ENCODE data around the gene XK. TPM values are rescaled to one million over a fixed set of nuclear protein-coding genes. Genes with fewer than 3 reads are reported as not detected.

The XK gene
- total RNA-seq, 1 donor from 2014 or later, result 1.7 TPM

- H3K27ac Mint-ChIP-seq, result no peak overlapping the region
- no peaks in the 10 kb centered on the region for H3K9me3 Mint-ChIP-seq
- no peak for DNase-seq (ENCODE audit: extremely low spot score, unreplicated experiment)
- no peaks in the 10 kb centered on the region for H3K4me1 Mint-ChIP-seq (ENCODE audit: unreplicated experiment)
- no peak for TF ChIP-seq CTCF (conservative IDR thresholded peaks at IDR 0.05)
- H3K4me3 Mint-ChIP-seq, result no peak overlapping the region
- H3K27me3 Mint-ChIP-seq, result peaks cover 7% of the 10 kb centered on the region
- H3K36me3 Mint-ChIP-seq, result no peaks in the 10 kb centered on the region
Measured at GRCh38 chrX:37686996-37687395, 1.4 kb downstream of the XK start.

- TF ChIP-seq CTCF (conservative IDR thresholded peaks at IDR 0.05), result no peak
- Mint-ChIP-seq H3K27ac (no peak overlapping the region), H3K9me3 (no peaks in the 10 kb centered on the region), H3K4me3 (no peak overlapping the region), H3K4me1 (ENCODE audit: unreplicated experiment) (no peaks in the 10 kb centered on the region), H3K36me3 (no peaks in the 10 kb centered on the region), H3K27me3 (peaks cover 7% of the 10 kb centered on the region)
- DNase-seq (ENCODE audit: extremely low spot score, unreplicated experiment), result no peak
Measured at GRCh38 chrX:37690119-37690518, 4.5 kb downstream of the XK start.

GRCh38 chrX:37692918-37693317 lies 7.3 kb downstream of the XK start:
- no peak for TF ChIP-seq CTCF (conservative IDR thresholded peaks at IDR 0.05)
- no peak overlapping the region for H3K27ac Mint-ChIP-seq
- no peaks in the 10 kb centered on the region for H3K4me1 Mint-ChIP-seq (ENCODE audit: unreplicated experiment)

GRCh38 chrX:37697169-37697760 lies 11.7 kb downstream of the XK start:
- Mint-ChIP-seq H3K4me1 (ENCODE audit: unreplicated experiment) (no peaks in the 10 kb centered on the region), H3K36me3 (no peaks in the 10 kb centered on the region), H3K27ac (no peak overlapping the region), H3K4me3 (no peak overlapping the region), H3K9me3 (peaks cover 5% of the 10 kb centered on the region), H3K27me3 (no peaks in the 10 kb centered on the region)
- no peak for TF ChIP-seq CTCF (conservative IDR thresholded peaks at IDR 0.05)
- DNase-seq (ENCODE audit: extremely low spot score, unreplicated experiment), result no peak

More at GRCh38 chrX:37692918-37693317, 7.3 kb downstream of the XK start:
- H3K4me3 Mint-ChIP-seq, result no peak overlapping the region
- H3K27me3 Mint-ChIP-seq, result no peaks in the 10 kb centered on the region
- no peak for DNase-seq (ENCODE audit: extremely low spot score, unreplicated experiment)
- no peaks in the 10 kb centered on the region for H3K36me3 Mint-ChIP-seq
- H3K9me3 Mint-ChIP-seq, result no peaks in the 10 kb centered on the region

- Mint-ChIP-seq H3K4me1 (ENCODE audit: unreplicated experiment) (no peaks in the 10 kb centered on the region), H3K9me3 (peaks cover 5% of the 10 kb centered on the region), H3K36me3 (no peaks in the 10 kb centered on the region), H3K4me3 (no peak overlapping the region), H3K27me3 (no peaks in the 10 kb centered on the region), H3K27ac (no peak overlapping the region)
- no peak for TF ChIP-seq CTCF (conservative IDR thresholded peaks at IDR 0.05)
- no peak for DNase-seq (ENCODE audit: extremely low spot score, unreplicated experiment)
Measured at GRCh38 chrX:37701588-37701987, 16.0 kb downstream of the XK start.

GRCh38 chrX:37711991-37712390 lies 26.4 kb downstream of the XK start:
- no peak for DNase-seq (ENCODE audit: extremely low spot score, unreplicated experiment)
- H3K27ac Mint-ChIP-seq, result no peak overlapping the region
- H3K27me3 Mint-ChIP-seq, result no peaks in the 10 kb centered on the region
- no peaks in the 10 kb centered on the region for H3K36me3 Mint-ChIP-seq
- H3K9me3 Mint-ChIP-seq, result no peaks in the 10 kb centered on the region
- TF ChIP-seq CTCF (conservative IDR thresholded peaks at IDR 0.05), result no peak
- H3K4me3 Mint-ChIP-seq, result no peak overlapping the region
- no peaks in the 10 kb centered on the region for H3K4me1 Mint-ChIP-seq (ENCODE audit: unreplicated experiment)
